Erythroblast (primary cell): Measurements from ENCODE around the gene LETM1.

Experiments used
- GATA1 ChIP-seq: IDR thresholded peaks from 2 replicates; pipeline ENCODE4 v1.6.1; 2011; ENCODE audit warnings: low read depth, mild to moderate bottlenecking, control low read depth, low read length, moderate library complexity
- POLR2A ChIP-seq: IDR thresholded peaks from 2 replicates; pipeline ENCODE4 v1.6.1; 2011; ENCODE audit warnings: mild to moderate bottlenecking, low read length

DNA sequence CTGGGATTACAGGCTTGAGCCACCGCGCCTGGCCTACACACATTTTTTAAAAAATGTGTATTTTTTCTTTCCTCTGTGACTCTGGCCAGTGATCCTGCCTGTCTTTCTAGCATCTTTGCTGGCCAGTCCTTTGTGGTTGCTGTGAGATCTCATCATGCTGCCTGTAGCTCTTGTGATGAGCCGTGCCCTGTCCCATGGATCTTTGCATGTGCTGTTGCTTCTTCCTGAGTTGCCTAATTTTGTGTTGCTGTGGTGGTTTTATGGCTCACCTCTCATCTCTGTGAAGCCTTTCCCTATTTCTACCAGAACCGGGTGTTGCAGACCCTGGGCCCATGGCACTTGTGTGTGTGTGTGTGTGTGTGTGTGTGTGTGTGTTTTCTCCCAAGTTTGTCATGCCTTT, 23.5 kb upstream of the LETM1 start:
- TF ChIP-seq POLR2A: no peak
- no peak for TF ChIP-seq GATA1
